PC-9 (cell line): ENCODE data around the gene SNX18. TPM values are rescaled to one million over a fixed set of nuclear protein-coding genes. Genes with fewer than 3 reads are reported as not detected.

Experiments used
- BruUV-seq: library from RNA; stranded (reverse); fragments of 400-500 nt; replicated peaks from 2 replicates; lab custom pipeline; 2021; lab: Mats Ljungman, UMichigan
- CTCF ChIA-PET: fragments of 300-600 bp; sonication (Branson Sonifier 250); formaldehyde crosslinking; loops from one replicate; lab custom pipeline; 2022; ENCODE audit warnings: antibody characterized with exemption; lab: Charles Lee
- POLR2A ChIA-PET: fragments of 300-600 bp; sonication (Branson Sonifier 250); formaldehyde crosslinking; loops from one replicate; lab custom pipeline; 2022; ENCODE audit warnings: antibody characterized with exemption; ENCODE audit not compliant: unreplicated experiment; lab: Charles Lee
- DNase-seq, 2 experiments: peaks; one replicate each; pipeline versions ENCODE4 v3.0.0 to v3.0.0-alpha.2; 2015 to 2022; ENCODE audit warnings: mixed read lengths in 1 of 2
- H2AFZ ChIP-seq: fragments of 200-600 bp; sonication (generic); 2 replicates; pipeline ENCODE4 v1.8.1; 2017; ENCODE audit warnings: antibody characterized with exemption
- H3F3A ChIP-seq: fragments of 200-600 bp; sonication (generic); 2 replicates; pipeline ENCODE4 v1.8.1; 2017; ENCODE audit warnings: antibody characterized with exemption, mild to moderate bottlenecking, low read depth; ENCODE audit not compliant: insufficient read depth
- H3K27ac ChIP-seq: fragments of 200-600 bp; sonication (generic); 2 replicates; pipeline ENCODE4 v1.6.1; 2016; ENCODE audit warnings: mixed run types
- H3K27me3 ChIP-seq: fragments of 200-600 bp; sonication (generic); 2 replicates; pipeline ENCODE4 v1.6.1; 2016; ENCODE audit warnings: low read depth, mixed run types; ENCODE audit not compliant: insufficient read depth
- H3K36me3 ChIP-seq: fragments of 200-600 bp; sonication (generic); 2 replicates; pipeline ENCODE4 v1.6.1; 2016; ENCODE audit warnings: low read depth, mixed run types
- H3K4me1 ChIP-seq: fragments of 200-600 bp; sonication (generic); replicated peaks from 2 replicates; pipeline ENCODE4 v1.6.1; 2016; ENCODE audit warnings: mixed run types; ENCODE audit not compliant: insufficient read depth
- H3K4me2 ChIP-seq: fragments of 200-600 bp; sonication (generic); 2 replicates; pipeline ENCODE4 v1.6.1; 2017; ENCODE audit warnings: mixed run types
- H3K4me3 ChIP-seq: fragments of 200-600 bp; sonication (generic); 2 replicates; pipeline ENCODE4 v1.6.1; 2016; ENCODE audit warnings: mixed run types
- H3K79me2 ChIP-seq: fragments of 200-600 bp; sonication (generic); 2 replicates; pipeline ENCODE4 v1.6.1; 2017; ENCODE audit warnings: low read depth, mixed run types
- H3K9me2 ChIP-seq: fragments of 200-600 bp; sonication (generic); 2 replicates; pipeline ENCODE4 v1.8.1; 2017; ENCODE audit warnings: mild to moderate bottlenecking; ENCODE audit not compliant: insufficient read depth
- H3K9me3 ChIP-seq: fragments of 200-600 bp; sonication (generic); 2 replicates; pipeline ENCODE4 v1.8.1; 2016; ENCODE audit warnings: low read depth; ENCODE audit not compliant: insufficient read depth
- H4K20me1 ChIP-seq: fragments of 200-600 bp; sonication (generic); 2 replicates; pipeline ENCODE4 v1.8.1; 2017; ENCODE audit not compliant: insufficient read depth
- EZH2 ChIP-seq: fragments of 200-600 bp; sonication (generic); IDR thresholded peaks from 2 replicates; pipeline ENCODE4 v1.8.0; 2017; ENCODE audit warnings: antibody characterized with exemption, low read depth
- intact Hi-C: fragments of 100-400 bp; cut with micrococcal nuclease; formaldehyde crosslinking; loops from one replicate; pipeline ENCODE4 v1.10.0; 2022; ENCODE audit not compliant: unreplicated experiment
- total RNA-seq: library from RNA; stranded (reverse); gene quantifications from 2 replicates; pipeline ENCODE4 v1.2.3, GENCODE V29; 2021
- TF ChIP-seq, protein P1 (sequence below): fragments of 200-600 bp; sonication (generic); conservative IDR thresholded peaks from 2 replicates; pipeline ENCODE4 v1.6.1; 2017; ENCODE audit warnings: mixed run types, antibody characterized with exemption, mild to moderate bottlenecking, moderate library complexity

SNX18 gene
- total RNA-seq, 1 experiment from 2014 or later = 9.7 TPM

DNA sequence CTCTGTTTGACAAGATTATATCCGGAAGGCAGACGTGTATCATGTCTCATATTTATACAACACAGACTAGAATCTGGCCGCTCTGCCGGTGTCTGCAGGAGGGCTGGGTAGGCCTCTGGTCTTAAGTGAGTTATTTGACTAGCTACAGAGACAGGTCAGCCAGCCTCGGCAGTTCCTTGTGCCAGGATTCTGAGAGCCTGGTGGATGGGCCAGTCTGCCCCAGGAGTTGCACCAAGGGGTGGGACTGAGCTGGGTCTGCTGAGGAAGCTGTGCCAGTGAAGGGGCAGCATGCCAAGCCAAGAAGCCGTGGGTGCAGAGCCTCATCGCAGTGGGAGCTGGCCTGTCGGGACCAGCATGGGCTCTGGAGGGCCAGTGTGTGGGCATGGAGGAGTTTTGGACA lies 7.1 kb downstream of the SNX18 start:
- Histone ChIP-seq H3K4me2 (peak overlapping the region; percentile 91; the same call in 1 of the 2 replicates), H3K9me3 (no peaks in the 10 kb centered on the region), H4K20me1 (peaks cover 6% of the 10 kb centered on the region; the same call in 1 of the 2 replicates), H3F3A (no peaks in the 10 kb centered on the region; the same call in 1 of the 2 replicates), H3K9me2 (no peaks in the 10 kb centered on the region), H3K27ac (no peak overlapping the region), H3K27me3 (no peaks in the 10 kb centered on the region), H3K79me2 (peaks cover 100% of the 10 kb centered on the region), H3K4me1 (peaks cover 47% of the 10 kb centered on the region), H3K36me3 (peaks cover 10% of the 10 kb centered on the region; the same call in 1 of the 2 replicates), H3K4me3 (no peak overlapping the region), H2AFZ (no peak overlapping the region)
- intact Hi-C loops = no loop called here
- POLR2A ChIA-PET = no interaction called here
- no peak for TF ChIP-seq EZH2
- TF ChIP-seq, protein P1, sequence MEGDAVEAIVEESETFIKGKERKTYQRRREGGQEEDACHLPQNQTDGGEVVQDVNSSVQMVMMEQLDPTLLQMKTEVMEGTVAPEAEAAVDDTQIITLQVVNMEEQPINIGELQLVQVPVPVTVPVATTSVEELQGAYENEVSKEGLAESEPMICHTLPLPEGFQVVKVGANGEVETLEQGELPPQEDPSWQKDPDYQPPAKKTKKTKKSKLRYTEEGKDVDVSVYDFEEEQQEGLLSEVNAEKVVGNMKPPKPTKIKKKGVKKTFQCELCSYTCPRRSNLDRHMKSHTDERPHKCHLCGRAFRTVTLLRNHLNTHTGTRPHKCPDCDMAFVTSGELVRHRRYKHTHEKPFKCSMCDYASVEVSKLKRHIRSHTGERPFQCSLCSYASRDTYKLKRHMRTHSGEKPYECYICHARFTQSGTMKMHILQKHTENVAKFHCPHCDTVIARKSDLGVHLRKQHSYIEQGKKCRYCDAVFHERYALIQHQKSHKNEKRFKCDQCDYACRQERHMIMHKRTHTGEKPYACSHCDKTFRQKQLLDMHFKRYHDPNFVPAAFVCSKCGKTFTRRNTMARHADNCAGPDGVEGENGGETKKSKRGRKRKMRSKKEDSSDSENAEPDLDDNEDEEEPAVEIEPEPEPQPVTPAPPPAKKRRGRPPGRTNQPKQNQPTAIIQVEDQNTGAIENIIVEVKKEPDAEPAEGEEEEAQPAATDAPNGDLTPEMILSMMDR = no peak
- DNase-seq = no peak
- BruUV-seq = no TSS peak
- CTCF ChIA-PET = no interaction called here

DNA sequence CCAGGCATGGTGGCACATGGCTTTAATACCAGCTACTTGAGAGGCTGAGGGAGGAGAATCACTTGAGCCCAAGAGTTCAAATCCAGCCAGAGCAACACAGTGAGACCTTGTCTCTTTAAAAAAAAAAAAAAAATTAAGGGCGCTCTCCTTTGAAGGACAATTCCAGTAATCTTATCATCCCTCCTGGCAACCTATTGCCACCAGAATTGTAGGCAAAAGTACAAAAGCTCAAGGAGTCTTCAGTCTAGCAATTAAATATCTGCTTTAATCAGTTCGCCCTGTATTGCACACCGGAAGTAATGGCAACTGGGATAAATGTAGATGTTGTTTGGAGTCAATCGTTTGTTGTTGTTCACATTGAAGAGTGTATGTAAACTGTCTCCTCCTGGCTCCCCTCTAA lies 7.7 kb downstream of the SNX18 start:
- no peak for TF ChIP-seq EZH2
- TF ChIP-seq, protein P1 = no peak
- H3K4me1 ChIP-seq = peaks cover 51% of the 10 kb centered on the region
- no peak for DNase-seq
- H2AFZ ChIP-seq = no peak overlapping the region
- intact Hi-C loops = no loop called here
- H3K4me3 ChIP-seq = no peak overlapping the region
- H3K79me2 ChIP-seq = peaks cover 100% of the 10 kb centered on the region
- H3K27me3 ChIP-seq = no peaks in the 10 kb centered on the region
- H3K9me3 ChIP-seq = no peaks in the 10 kb centered on the region
- ChIA-PET CTCF (no interaction called here), POLR2A (no interaction called here)
- H3K36me3 ChIP-seq = peaks cover 10% of the 10 kb centered on the region; the same call in 1 of the 2 replicates
- H3K9me2 ChIP-seq = no peaks in the 10 kb centered on the region
- no peaks in the 10 kb centered on the region; the same call in 1 of the 2 replicates for H3F3A ChIP-seq
- peaks cover 6% of the 10 kb centered on the region; the same call in 1 of the 2 replicates for H4K20me1 ChIP-seq
- no peak overlapping the region for H3K4me2 ChIP-seq
- BruUV-seq = no TSS peak
- no peak overlapping the region for H3K27ac ChIP-seq

DNA sequence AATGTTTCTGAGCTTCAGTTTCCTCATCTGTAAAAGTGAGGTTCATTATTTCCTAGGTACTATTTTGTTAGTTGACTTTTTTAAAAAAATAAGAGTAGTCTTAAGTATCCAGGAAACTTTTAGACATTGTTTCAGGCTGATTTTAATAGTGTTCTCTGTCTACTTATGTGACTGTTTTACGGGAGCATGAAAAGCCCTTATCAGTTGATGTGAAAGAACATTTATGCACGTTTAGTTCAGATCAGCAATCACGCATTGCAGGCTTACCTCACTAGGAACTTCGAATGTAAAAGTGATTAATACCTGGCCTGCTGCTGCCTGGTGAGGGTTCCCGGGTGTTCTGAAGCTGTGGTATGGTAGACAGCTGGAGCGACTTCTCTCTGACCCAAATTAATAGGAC lies 8.1 kb downstream of the SNX18 start:
- Histone ChIP-seq H3K9me3 (no peaks in the 10 kb centered on the region), H3F3A (no peaks in the 10 kb centered on the region; the same call in 1 of the 2 replicates), H3K27ac (no peak overlapping the region), H3K36me3 (peaks cover 10% of the 10 kb centered on the region; the same call in 1 of the 2 replicates), H4K20me1 (peaks cover 6% of the 10 kb centered on the region; the same call in 1 of the 2 replicates), H3K79me2 (peaks cover 99% of the 10 kb centered on the region), H3K27me3 (no peaks in the 10 kb centered on the region), H3K4me1 (peaks cover 54% of the 10 kb centered on the region), H3K4me2 (no peak overlapping the region), H3K4me3 (no peak overlapping the region), H2AFZ (no peak overlapping the region), H3K9me2 (no peaks in the 10 kb centered on the region)
- no peak for DNase-seq
- BruUV-seq = no TSS peak
- ChIA-PET POLR2A (no interaction called here), CTCF (no interaction called here)
- intact Hi-C loops = no loop called here
- TF ChIP-seq, protein P1 = no peak
- TF ChIP-seq EZH2 = no peak
